Neutrophil (primary cell): ENCODE measurements around the gene RPL10.
A peak's percentile ranks its signal among the peaks of the same experiment; 100 is the strongest.

Experiments used
- H3K27ac ChIP-seq: fragments of 200-600 bp; sonication (generic); 2 replicates; pipeline ENCODE4 v1.5.1; 2016; ENCODE audit warnings: mild to moderate bottlenecking, moderate library complexity
- H3K27me3 ChIP-seq: fragments of 200-600 bp; sonication (generic); 2 replicates; pipeline ENCODE4 v1.6.0; 2016; ENCODE audit warnings: mild to moderate bottlenecking
- H3K36me3 ChIP-seq: fragments of 200-600 bp; sonication (generic); 2 replicates; pipeline ENCODE4 v1.5.1; 2017
- H3K4me1 ChIP-seq, 2 experiments: fragments of 200-600 bp in 1 of 2; sonication (generic) in 1 of 2; 1 replicate in 1 of 2; 2 replicates in 1 of 2; pipeline versions ENCODE4 v1.5.1 to v1.6.1; 2013 to 2016; ENCODE audit warnings: low read depth in 1 of 2, low read length in 1 of 2, mild to moderate bottlenecking in 1 of 2, moderate library complexity in 1 of 2; ENCODE audit not compliant: control insufficient read depth in 1 of 2, insufficient read depth in 1 of 2
- H3K4me3 ChIP-seq, 2 experiments: fragments of 200-600 bp in 1 of 2; sonication (generic) in 1 of 2; 1 replicate in 1 of 2; 2 replicates in 1 of 2; pipeline ENCODE4 v1.5.1; 2013 to 2016; ENCODE audit warnings: low read depth in 1 of 2, low read length in 1 of 2, mild to moderate bottlenecking in 1 of 2, moderate library complexity in 1 of 2
- H3K9me3 ChIP-seq: fragments of 200-600 bp; sonication (generic); 2 replicates; pipeline ENCODE4 v1.5.1; 2016
- TF ChIP-seq, protein P1 (sequence below): fragments of 200-600 bp; sonication (generic); IDR thresholded peaks from 2 replicates; pipeline ENCODE4 v1.5.1; 2016; ENCODE audit warnings: antibody characterized with exemption

RPL10 gene

DNA sequence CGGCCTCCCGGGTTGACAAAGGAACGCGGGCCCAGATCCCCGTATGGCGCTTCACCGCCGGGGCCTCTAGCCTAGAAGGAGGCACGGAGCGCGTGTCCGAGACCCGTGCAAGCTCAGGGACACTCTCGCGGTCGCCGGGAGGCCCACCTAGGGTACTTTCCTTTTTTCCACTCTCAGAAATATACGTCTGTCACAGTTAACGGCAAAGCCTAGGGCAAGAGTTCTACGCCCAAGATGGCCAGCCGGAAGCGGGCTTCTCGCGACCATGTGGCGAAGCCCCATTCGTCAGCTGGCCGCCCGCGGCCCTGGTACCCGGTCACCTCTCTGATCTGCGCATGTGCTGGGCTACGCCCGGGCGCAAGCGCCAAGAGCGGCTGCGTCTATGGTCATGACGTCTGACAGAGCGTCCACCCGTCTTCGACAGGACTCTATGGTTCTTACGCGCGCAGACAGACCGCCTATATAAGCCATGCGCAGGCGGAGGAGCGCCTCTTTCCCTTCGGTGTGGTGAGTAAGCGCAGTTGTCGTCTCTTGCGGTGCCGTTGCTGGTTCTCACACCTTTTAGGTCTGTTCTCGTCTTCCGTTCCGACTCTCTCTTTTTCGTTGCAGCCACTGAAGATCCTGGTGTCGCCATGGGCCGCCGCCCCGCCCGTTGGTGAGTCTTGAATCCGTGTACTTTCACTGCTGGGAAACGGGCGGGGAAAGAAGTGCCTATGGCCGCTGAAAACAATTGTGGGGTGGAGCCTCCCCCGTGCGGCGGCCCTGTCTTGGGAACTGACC, at the start of gene RPL10:
TSS of gene RPL10 (plus strand) at position 490 of the 780 bp plus-strand sequence. CDS start at position 633, 143 bp downstream.
- H3K9me3 ChIP-seq: no peaks in the 10 kb centered on the region
- peaks cover 16 to 21% of the 10 kb centered on the region in 2 experiments for H3K4me1 ChIP-seq
- no peaks in the 10 kb centered on the region for H3K27me3 ChIP-seq
- H3K36me3 ChIP-seq: peaks cover 30% of the 10 kb centered on the region
- TF ChIP-seq, protein P1, sequence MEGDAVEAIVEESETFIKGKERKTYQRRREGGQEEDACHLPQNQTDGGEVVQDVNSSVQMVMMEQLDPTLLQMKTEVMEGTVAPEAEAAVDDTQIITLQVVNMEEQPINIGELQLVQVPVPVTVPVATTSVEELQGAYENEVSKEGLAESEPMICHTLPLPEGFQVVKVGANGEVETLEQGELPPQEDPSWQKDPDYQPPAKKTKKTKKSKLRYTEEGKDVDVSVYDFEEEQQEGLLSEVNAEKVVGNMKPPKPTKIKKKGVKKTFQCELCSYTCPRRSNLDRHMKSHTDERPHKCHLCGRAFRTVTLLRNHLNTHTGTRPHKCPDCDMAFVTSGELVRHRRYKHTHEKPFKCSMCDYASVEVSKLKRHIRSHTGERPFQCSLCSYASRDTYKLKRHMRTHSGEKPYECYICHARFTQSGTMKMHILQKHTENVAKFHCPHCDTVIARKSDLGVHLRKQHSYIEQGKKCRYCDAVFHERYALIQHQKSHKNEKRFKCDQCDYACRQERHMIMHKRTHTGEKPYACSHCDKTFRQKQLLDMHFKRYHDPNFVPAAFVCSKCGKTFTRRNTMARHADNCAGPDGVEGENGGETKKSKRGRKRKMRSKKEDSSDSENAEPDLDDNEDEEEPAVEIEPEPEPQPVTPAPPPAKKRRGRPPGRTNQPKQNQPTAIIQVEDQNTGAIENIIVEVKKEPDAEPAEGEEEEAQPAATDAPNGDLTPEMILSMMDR: no peak
- H3K4me3 ChIP-seq: peak within 1 kb of the TSS; percentile 70 to 78
- peak within 1 kb of the TSS; percentile 96 for H3K27ac ChIP-seq

DNA sequence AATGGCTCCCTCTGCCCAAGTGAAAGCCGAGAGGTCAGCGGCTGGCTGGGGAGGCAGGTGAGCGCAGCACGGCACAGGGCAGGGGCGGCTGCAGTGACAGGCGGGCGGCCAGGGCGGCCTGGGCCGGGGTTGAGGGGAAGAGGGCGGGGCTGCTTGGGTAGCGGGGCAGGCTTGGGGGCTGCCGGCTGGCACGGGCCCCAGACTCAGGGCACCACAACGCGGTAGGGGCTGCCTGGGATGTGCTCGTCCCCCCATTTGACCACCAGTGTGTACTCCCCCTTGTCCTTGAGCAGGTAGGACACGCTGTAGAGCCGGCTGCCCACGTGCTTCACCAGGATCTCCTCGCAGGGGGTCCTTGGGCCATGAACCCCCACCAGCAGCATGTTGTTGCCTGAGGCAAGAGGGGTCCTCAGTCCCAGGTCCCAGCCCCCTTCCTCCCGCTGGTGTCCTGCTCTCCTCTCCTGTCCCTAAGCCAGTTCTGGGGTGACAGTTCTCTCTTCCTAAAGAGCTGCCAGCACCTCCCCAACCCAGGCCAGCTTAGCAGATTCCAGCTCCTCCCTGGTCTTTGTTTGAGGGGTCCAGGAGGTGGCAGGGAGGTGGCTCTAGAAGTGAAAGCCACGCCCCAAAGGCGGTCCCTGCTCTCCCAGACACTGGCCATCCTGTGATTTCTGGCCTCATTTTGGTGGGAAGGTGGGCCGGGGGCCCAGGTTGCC, 49.4 kb upstream of the RPL10 start:
- peaks cover 5 to 6% of the 10 kb centered on the region in 2 experiments for H3K4me1 ChIP-seq
- TF ChIP-seq, protein P1: no peak
- peak overlapping the region; percentile 55 for H3K27ac ChIP-seq
- no peaks in the 10 kb centered on the region for H3K27me3 ChIP-seq
- no peaks in the 10 kb centered on the region for H3K9me3 ChIP-seq
- peaks cover 58% of the 10 kb centered on the region for H3K36me3 ChIP-seq
- H3K4me3 ChIP-seq: no peak overlapping the region

DNA sequence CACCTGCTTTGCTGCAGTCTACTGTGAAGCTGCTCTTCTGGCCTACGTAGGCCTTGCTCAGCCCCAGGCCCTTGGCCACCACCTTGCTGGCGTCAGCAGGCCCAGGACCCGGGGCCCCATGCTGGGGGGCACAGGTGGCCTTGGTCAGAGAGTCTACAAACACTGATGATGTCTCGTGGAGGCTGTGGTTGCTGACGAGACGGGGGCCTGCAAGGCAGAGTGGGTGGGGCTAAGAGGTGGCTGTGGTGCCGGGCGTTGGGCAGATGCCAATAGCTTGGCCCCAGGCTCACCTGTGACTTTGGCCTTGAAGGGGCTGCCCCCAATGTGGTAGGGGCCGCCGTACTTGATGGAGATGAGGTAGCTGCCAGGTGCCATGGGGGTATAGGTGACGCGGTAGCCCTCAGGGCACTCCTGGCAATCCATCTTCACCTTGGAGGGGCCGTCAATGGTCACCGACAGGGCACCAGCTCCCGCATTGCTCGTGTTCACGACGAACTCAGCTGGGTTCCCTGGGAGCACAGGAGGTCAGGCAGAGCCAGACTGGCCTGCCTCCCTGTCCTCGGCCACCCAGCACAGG, 48.7 kb upstream of the RPL10 start:
- H3K4me1 ChIP-seq: peaks cover 5 to 6% of the 10 kb centered on the region in 2 experiments

DNA sequence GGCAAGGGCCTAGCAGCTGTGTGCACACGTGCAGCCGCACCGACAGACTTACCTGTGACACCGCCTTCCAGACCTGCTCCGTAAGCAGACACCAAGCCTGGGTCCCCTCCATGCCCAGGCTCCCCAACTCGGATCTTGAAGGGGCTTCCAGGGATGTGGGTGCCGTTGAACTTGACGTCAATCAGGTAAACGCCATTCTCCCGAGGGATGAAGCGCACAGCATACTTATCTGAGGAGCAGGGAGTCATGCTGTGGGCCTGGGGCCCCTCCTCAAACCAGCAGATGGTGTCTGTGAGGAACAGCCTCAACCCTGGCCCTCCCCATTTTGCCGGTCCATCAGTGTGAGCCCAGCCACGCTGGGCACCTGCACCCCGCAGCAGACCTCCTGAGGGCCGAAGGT, 48.2 kb upstream of the RPL10 start:
- H3K27ac ChIP-seq: no peak overlapping the region
- peaks cover 5 to 6% of the 10 kb centered on the region in 2 experiments for H3K4me1 ChIP-seq
- no peak overlapping the region for H3K4me3 ChIP-seq
- TF ChIP-seq, protein P1: no peak
- no peaks in the 10 kb centered on the region for H3K9me3 ChIP-seq
- H3K36me3 ChIP-seq: peaks cover 70% of the 10 kb centered on the region
- no peaks in the 10 kb centered on the region for H3K27me3 ChIP-seq

More for the DNA sequence above, 48.7 kb upstream of the RPL10 start:
- peak overlapping the region; percentile 50 for H3K27ac ChIP-seq
- no peak overlapping the region for H3K4me3 ChIP-seq
- TF ChIP-seq, protein P1: no peak
- H3K27me3 ChIP-seq: no peaks in the 10 kb centered on the region
- H3K36me3 ChIP-seq: peaks cover 64% of the 10 kb centered on the region
- no peaks in the 10 kb centered on the region for H3K9me3 ChIP-seq

DNA sequence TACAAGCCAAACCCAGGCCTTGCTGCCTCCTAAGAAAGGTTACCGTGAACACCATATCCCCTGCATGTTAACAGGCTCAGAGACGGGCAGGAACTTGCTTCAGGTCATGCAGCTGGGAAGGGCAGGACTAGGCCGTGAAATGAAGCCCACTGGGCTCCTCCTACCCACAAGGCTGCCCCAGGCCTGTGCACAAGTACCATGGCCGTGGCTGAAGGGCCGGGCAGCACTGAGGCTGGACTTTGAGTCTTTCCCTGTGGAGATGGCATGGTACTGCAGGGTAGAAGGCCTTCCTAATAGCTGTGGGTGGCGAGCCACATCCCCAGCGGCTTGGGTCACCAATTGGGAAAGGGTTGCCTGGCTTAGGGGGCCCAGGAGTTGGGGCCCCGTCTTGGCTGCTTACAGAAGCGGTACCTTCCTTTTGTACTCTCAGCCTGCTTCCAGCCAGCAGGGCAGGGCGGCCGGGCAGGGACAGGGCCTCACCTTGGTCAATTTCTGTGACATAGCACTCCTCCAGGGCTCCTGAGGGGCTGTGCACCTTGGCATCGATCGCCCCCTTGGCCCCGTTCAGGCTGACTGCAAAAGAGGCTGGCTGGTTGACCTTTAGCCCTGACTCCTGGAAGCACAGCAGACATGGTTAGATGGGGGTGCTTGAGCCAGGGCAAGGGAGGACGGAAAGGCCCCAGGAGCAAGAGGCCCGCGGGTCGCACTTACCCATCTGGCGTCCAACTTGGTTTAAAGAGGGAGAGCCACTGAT, 47.6 kb upstream of the RPL10 start:
- Histone ChIP-seq H3K4me1 (peaks cover 5 to 8% of the 10 kb centered on the region in 2 experiments), H3K36me3 (peaks cover 76% of the 10 kb centered on the region), H3K27ac (peak overlapping the region; percentile 15), H3K9me3 (no peaks in the 10 kb centered on the region), H3K27me3 (no peaks in the 10 kb centered on the region), H3K4me3 (no peak overlapping the region)
- TF ChIP-seq, protein P1: no peak
